IPS-20b (cell line): ENCODE measurements around the gene ENPP6.

Source experiments
- H3K27ac ChIP-seq: one replicate; pipeline ENCODE4 v1.5.1; 2013; ENCODE audit warnings: low read length
- H3K27me3 ChIP-seq: 2 replicates; pipeline ENCODE4 v1.6.1; 2013; ENCODE audit warnings: mild to moderate bottlenecking, low read length, inconsistent platforms; ENCODE audit not compliant: insufficient read depth
- H3K36me3 ChIP-seq: 2 replicates; pipeline ENCODE4 v1.6.1; 2013; ENCODE audit warnings: low read depth, mild to moderate bottlenecking, inconsistent platforms, low read length, moderate library complexity; ENCODE audit not compliant: insufficient read depth
- H3K4me1 ChIP-seq: 2 replicates; pipeline ENCODE4 v1.6.1; 2013; ENCODE audit warnings: mild to moderate bottlenecking, control low read depth, inconsistent platforms, low read length, moderate library complexity; ENCODE audit not compliant: insufficient read depth
- H3K4me3 ChIP-seq: 2 replicates; pipeline ENCODE4 v1.5.1; 2013; ENCODE audit warnings: mild to moderate bottlenecking, low read length, inconsistent platforms
- H3K9ac ChIP-seq: 2 replicates; pipeline ENCODE4 v1.6.1; 2013; ENCODE audit warnings: low read depth, mild to moderate bottlenecking, inconsistent platforms, low read length, moderate library complexity
- H3K9me3 ChIP-seq: 2 replicates; pipeline ENCODE4 v1.6.1; 2013; ENCODE audit warnings: mild to moderate bottlenecking, low read depth, low read length, inconsistent platforms; ENCODE audit not compliant: insufficient read depth

The ENPP6 gene

DNA sequence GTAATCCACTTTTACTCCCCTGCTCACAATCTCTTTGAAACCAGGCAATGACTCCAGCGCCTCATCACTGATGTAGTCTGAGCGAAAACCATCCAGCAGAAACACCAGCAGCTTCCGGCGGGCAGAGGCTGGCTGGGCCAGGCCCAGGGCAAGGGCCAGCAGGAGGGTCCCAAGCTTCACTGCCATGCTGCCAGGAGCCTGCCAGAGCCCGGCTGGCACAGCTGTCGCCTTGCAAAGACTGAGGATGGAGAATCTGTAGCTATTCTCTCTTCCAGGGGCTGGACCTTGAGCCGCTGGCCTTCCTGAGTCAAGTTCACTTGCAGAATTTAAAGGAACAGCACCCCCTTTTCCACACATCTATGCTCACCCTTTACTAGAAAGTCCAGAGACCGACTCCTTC is at the start of gene ENPP6:
TSS of gene ENPP6 (minus strand) at position 240 of the 400 bp plus-strand sequence. CDS start at position 186, 54 bp downstream.
- Histone ChIP-seq H3K4me1 (no peaks in the 10 kb centered on the region), H3K36me3 (no peaks in the 10 kb centered on the region), H3K9ac (no peak within 1 kb of the TSS), H3K27ac (no peak within 1 kb of the TSS), H3K9me3 (no peaks in the 10 kb centered on the region), H3K27me3 (no peaks in the 10 kb centered on the region), H3K4me3 (no peak within 1 kb of the TSS)

DNA sequence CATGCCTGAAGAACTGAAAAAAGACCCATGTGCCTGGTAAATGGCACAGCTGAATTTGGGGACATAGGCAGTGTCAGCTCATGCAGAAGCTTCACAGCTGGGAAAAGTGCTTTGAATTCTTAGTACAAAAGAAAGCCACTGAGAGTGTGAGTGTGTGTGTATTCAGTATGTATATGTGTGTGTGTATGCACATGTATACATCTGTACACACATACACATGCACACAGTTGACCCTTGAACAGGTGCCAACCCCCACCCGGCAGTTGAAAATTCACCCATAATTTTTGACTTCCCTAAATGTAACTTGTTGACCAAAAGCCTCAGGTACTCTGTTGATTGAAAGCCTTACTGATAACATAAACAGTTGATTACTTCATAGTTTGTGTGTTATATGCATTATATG is 49.5 kb upstream of the ENPP6 start:
- Histone ChIP-seq H3K36me3 (no peaks in the 10 kb centered on the region), H3K4me3 (no peak overlapping the region), H3K9ac (no peak overlapping the region), H3K27me3 (no peaks in the 10 kb centered on the region), H3K9me3 (no peaks in the 10 kb centered on the region), H3K27ac (no peak overlapping the region), H3K4me1 (peaks cover 5% of the 10 kb centered on the region; the same call in 1 of the 2 replicates)

DNA sequence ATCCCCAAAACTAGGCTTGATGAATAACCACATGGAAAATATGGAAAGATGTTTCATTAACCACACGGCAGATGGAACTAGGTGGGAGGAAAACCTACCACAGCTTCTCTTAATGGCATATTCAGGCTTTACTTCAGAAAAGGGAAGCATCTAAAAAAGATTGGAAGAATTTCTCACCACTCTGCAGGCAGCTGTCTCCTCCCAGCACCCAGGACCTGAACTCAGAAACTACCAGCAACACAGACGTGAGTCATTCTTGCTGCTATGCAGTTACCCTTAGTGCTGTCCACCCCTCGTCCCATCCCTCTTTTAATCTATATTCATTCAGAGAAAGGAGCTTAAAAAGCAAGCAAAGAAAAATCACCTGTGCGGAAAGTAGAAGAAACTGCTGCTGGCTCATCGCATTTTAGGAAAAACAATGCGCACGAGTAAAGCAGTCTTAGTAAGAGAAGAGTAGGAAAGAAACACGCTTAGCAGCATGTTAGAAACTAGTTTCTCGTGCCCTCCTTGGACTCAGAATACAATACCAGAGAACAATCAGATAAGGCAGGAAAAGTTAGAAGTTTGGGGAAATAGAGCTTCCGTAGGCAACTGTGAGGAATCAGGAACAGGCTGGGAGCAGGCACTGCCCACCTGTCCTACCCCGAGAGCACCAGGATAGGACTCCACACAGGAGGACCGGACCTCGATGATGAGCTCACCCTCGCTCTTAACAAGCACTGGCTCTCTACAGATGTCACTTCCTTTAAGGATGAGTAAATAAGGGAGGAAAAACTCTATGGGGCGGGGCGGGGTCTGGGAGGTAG is 48.1 kb upstream of the ENPP6 start:
- Histone ChIP-seq H3K27me3 (no peaks in the 10 kb centered on the region), H3K4me1 (peaks cover 5% of the 10 kb centered on the region; the same call in 1 of the 2 replicates), H3K4me3 (no peak overlapping the region), H3K9ac (no peak overlapping the region), H3K27ac (no peak overlapping the region), H3K36me3 (no peaks in the 10 kb centered on the region), H3K9me3 (no peaks in the 10 kb centered on the region)

DNA sequence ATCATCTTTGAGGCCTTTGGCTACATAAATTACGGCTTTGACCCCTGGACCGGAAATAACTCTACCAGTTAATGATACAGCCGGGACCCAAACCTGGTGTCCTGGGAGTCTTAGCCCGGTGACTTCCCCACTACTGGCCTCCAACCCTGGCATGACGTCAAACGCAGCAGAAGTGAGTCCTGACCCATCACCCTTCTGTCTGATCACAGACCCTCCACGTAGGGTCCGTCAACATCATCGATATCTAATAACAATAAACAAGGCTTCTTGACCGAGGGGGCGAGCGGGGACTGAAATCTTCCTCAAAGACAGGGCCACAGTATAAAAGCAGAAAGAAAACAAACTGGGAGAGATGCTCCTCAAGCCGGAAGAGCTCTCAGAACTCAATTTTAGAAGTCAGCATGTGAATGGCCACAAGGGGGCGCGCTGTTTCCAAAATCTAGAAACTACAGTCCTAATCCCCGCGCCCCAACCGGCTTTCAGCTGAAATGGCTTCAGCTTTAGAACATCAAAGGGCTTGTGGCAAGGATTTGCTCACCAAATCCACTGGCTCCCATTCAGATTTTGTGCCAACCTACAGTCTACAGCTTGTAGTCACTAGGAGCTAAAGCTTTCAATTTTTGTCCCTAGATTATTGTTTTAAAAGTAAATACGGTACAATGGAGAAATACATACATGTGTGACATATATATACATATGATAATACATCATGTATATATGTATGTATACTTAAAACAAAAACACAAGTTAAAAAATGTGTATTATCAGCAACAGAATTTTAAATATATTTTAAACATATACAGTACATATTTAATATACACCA is 46.4 kb upstream of the ENPP6 start:
- Histone ChIP-seq H3K4me3 (no peak overlapping the region), H3K4me1 (peaks cover 2% of the 10 kb centered on the region; the same call in 1 of the 2 replicates), H3K27me3 (no peaks in the 10 kb centered on the region), H3K36me3 (no peaks in the 10 kb centered on the region), H3K9ac (no peak overlapping the region), H3K27ac (no peak overlapping the region), H3K9me3 (no peaks in the 10 kb centered on the region)

DNA sequence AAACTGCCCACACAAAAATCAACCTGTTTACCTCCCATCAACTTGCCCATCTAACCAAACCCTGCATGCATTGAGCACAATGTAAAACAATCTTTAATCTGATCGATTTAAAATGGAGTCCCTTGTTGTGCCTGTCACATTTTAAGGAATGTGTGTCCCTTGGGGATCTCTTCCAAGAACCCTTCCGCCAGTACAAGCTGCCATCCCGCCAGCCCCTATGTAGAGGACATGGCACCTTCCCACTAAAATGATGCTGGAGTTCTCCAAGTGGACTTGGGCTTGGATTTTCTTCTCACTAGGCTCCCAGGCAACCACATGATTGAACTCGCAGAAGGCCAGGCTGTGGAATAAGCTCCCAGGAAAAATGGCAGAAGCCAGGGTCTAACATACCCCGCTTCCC is 45.8 kb upstream of the ENPP6 start:
- Histone ChIP-seq H3K27me3 (no peaks in the 10 kb centered on the region), H3K27ac (no peak overlapping the region), H3K4me3 (no peak overlapping the region), H3K9ac (no peak overlapping the region), H3K9me3 (no peaks in the 10 kb centered on the region), H3K36me3 (no peaks in the 10 kb centered on the region), H3K4me1 (no peaks in the 10 kb centered on the region; the same call in 1 of the 2 replicates)

DNA sequence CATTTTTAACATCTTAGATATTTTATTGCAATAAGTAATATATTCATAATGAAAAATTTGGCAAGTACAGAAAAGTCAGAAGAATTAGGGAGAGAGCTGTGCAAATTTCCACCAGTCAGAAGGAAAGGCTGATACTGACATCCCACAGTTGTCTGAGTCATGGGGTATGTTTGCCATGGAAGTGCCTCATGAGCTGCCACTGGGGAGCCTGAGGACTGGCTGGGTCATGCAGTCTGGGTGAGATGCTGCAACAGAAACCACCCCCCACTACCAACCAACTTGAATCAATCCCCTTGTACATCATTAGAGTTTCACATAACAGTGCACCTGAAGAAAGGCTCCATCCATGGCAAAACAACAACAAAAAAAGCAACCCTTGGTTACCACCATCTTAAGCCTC is 45.2 kb upstream of the ENPP6 start:
- Histone ChIP-seq H3K4me1 (no peaks in the 10 kb centered on the region), H3K4me3 (no peak overlapping the region), H3K27ac (no peak overlapping the region)

DNA sequence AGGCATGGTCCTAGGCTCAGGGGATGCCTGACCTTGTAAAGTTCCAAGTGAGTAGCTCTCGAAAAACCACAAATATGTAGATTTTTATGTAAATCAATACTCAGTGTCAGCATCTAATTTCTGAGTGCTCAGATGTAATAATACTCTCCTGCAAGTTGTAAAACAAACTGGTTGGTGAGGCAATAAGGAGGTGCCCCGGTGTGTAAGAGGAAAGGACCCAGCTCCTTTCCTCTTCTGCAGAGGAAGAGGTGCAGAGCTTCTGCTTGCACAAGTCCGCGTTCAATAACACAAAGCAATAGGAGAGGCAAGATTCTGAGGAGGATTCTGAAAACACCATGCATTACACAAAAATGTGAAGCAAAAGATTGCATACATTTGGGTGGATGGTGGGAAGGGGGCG is 43.6 kb upstream of the ENPP6 start:
- no peak overlapping the region for H3K9ac ChIP-seq
- H3K27me3 ChIP-seq, result no peaks in the 10 kb centered on the region
- H3K27ac ChIP-seq, result no peak overlapping the region
- H3K36me3 ChIP-seq, result no peaks in the 10 kb centered on the region
- no peak overlapping the region for H3K4me3 ChIP-seq
- H3K4me1 ChIP-seq, result no peaks in the 10 kb centered on the region
- H3K9me3 ChIP-seq, result no peaks in the 10 kb centered on the region

More for the DNA sequence above, 45.2 kb upstream of the ENPP6 start:
- no peaks in the 10 kb centered on the region for H3K9me3 ChIP-seq
- no peaks in the 10 kb centered on the region for H3K27me3 ChIP-seq
- H3K9ac ChIP-seq, result no peak overlapping the region
- H3K36me3 ChIP-seq, result no peaks in the 10 kb centered on the region

DNA sequence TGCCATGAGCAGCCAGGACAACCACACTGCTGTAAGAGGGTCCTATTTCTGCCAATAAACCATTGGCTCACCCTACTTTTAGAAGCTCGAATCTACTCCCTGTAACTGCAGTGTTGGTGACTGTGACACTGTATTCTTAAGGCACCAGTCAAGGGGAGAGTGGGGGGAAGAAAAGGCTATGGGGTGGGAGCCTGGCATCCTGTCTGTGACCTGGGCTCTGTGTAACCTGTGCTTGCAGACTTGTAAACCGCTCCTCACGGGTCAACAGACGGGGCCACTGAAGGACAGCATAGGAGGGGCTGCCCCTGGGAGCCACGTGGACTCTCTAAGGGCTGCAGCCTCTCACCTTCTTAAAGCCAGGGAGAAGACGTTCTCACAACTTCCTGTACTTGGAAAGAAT is 42.2 kb upstream of the ENPP6 start:
- no peaks in the 10 kb centered on the region for H3K27me3 ChIP-seq
- H3K9ac ChIP-seq, result no peak overlapping the region
- no peaks in the 10 kb centered on the region for H3K4me1 ChIP-seq
- H3K4me3 ChIP-seq, result no peak overlapping the region
- no peaks in the 10 kb centered on the region for H3K9me3 ChIP-seq
- H3K36me3 ChIP-seq, result no peaks in the 10 kb centered on the region
- H3K27ac ChIP-seq, result no peak overlapping the region

DNA sequence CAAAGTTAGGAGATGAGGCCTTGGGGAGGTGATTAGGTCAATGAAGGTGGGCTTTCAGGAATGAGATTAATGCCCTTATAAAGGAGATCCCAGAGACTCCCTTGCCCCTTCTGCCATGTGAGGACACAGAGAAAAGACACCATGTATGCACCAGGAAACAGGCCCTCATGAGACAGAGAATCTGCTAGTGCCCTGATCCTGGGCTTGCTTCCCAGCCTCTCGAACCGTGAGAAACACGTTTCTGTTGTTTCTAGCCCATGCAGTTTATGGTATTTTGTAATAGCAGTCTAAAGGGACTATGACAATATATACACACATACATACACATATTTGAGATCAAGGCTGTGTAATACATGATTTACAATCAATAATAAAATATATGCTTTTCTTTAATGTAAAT is 41.4 kb upstream of the ENPP6 start:
- Histone ChIP-seq H3K9ac (no peak overlapping the region), H3K9me3 (no peaks in the 10 kb centered on the region), H3K4me1 (no peaks in the 10 kb centered on the region), H3K36me3 (no peaks in the 10 kb centered on the region), H3K27me3 (no peaks in the 10 kb centered on the region), H3K27ac (no peak overlapping the region), H3K4me3 (no peak overlapping the region)

DNA sequence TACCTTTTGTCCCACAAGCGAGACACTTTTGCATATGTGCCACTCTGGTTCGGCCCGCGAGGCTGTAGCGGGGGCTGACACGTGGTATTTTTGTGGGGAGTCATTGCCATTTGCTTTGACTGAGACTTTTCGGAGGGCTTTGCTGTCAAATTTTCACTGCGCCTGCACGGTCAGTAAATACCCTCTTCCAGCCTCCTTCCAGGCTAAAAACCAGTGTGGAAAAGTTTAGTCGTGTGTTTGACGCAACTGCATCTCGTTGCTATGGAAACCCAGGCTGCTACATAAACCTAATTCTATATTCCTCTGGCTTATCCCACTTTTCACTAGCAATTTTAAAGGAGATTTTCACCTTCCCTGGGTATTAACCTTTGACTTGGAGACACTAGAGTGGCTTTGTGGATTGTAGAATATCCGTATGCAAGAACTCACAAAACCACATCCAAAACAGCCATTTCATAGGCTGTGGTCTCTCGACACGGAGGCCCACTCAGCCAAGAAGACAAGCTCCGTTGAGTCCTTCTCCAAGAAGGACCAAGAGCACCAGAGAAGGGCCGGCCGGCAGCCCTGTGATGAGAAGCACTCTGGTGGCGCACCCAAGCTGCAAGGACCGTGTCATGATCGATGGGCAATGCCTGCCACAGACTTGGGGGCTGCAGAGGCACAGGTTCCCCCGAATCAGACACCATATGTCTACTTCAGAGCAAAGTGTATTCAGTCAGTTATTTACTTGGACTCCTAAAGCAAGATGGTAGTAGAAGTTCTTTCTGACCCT is 38.4 kb upstream of the ENPP6 start:
- H3K36me3 ChIP-seq, result no peaks in the 10 kb centered on the region
- peaks cover 7% of the 10 kb centered on the region; the same call in 1 of the 2 replicates for H3K9me3 ChIP-seq
- H3K4me1 ChIP-seq, result no peaks in the 10 kb centered on the region
- no peaks in the 10 kb centered on the region for H3K27me3 ChIP-seq
- no peak overlapping the region for H3K4me3 ChIP-seq
- H3K9ac ChIP-seq, result no peak overlapping the region
- no peak overlapping the region for H3K27ac ChIP-seq

DNA sequence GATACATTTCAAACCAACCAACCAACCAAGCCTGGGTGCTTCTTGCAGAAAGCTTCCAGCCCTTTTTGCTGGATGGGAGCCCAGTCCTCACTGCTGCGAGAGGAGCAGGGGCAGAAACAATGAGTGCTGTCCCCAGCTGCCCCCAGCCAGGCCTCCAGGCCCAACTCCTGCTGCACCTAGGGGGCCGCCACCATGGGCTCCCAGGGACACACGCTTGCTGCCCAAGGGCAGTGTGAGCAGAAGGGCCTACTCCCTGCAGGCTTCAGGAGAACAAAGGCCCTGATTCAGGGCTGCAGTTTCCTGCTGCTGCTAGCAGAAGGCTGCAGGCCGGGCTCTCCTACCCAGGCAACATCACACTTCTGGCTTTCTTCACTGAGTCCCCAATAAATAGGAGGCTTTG is 37.7 kb upstream of the ENPP6 start:
- Histone ChIP-seq H3K9ac (no peak overlapping the region), H3K27me3 (no peaks in the 10 kb centered on the region), H3K36me3 (no peaks in the 10 kb centered on the region), H3K27ac (no peak overlapping the region), H3K4me3 (no peak overlapping the region), H3K9me3 (peaks cover 7% of the 10 kb centered on the region; the same call in 1 of the 2 replicates), H3K4me1 (no peaks in the 10 kb centered on the region)
